Tibial nerve (tissue), 4 donors: ENCODE measurements around the gene ROPN1L.

Source experiments
- CTCF ChIP-seq, 5 experiments: fragments of 200-600 bp in 3 of 5; fragments of 450-650 bp in 2 of 5; sonication (generic) in 3 of 5; IDR thresholded peaks; one replicate each; pipeline ENCODE4 v1.5.1; 2016 to 2019; ENCODE audit warnings: antibody characterized with exemption in 5 of 5, mild to moderate bottlenecking in 3 of 5, moderate library complexity in 2 of 5
- EP300 ChIP-seq, 2 donors: sonication (generic); formaldehyde crosslinking; IDR thresholded peaks; one replicate each; pipeline ENCODE4 v1.6.1; 2017; ENCODE audit warnings: antibody characterized with exemption in 2 of 2, mild to moderate bottlenecking in 1 of 2
- POLR2A ChIP-seq, 2 donors: fragments of 450-650 bp; IDR thresholded peaks; one replicate each; pipeline ENCODE4 v1.6.1; 2017; ENCODE audit warnings: antibody characterized with exemption in 2 of 2, mild to moderate bottlenecking in 2 of 2, moderate library complexity in 2 of 2

- TF ChIP-seq CTCF (IDR thresholded peaks at IDR 0.05) (no peak), POLR2A (IDR thresholded peaks at IDR 0.05) (no peak), EP300 (IDR thresholded peaks at IDR 0.05) (no peak)
Measured at GRCh38 chr5:10431415-10431814, 10.3 kb upstream of the ROPN1L start.
